Activated B cell treated with CpG ODN at 0.5 μM for 24 hours (primary cell): ENCODE measurements around the gene SRGAP1. TPM values are rescaled to one million over a fixed set of nuclear protein-coding genes. Genes with fewer than 3 reads are reported as not detected.

Source experiments
- ATAC-seq: fragments of 200-7000 bp; cut with Tn5 transposase; one replicate; pipeline ENCODE4 v1.10.0; 2021; ENCODE audit warnings: low read depth, mild to moderate bottlenecking, moderate library complexity
- CTCF ChIA-PET: fragments of 350-600 bp; sonication (Branson Sonifier 250); formaldehyde crosslinking; loops from one replicate; lab custom pipeline; 2021; ENCODE audit warnings: antibody characterized with exemption; lab: Charles Lee
- POLR2A ChIA-PET: fragments of 350-600 bp; sonication (Branson Sonifier 250); formaldehyde crosslinking; loops from one replicate; lab custom pipeline; 2021; ENCODE audit warnings: antibody characterized with exemption; lab: Charles Lee
- DNase-seq: peaks from one replicate; pipeline ENCODE4 v3.0.0; 2022
- H3K27ac Mint-ChIP-seq: one replicate; pipeline ENCODE4 v1.8.0; 2020; ENCODE audit warnings: mixed read lengths
- H3K27me3 Mint-ChIP-seq: one replicate; pipeline ENCODE4 v1.8.0; 2021; ENCODE audit warnings: mixed read lengths
- H3K36me3 Mint-ChIP-seq: one replicate; pipeline ENCODE4 v1.8.0; 2021; ENCODE audit warnings: low read depth, mixed read lengths
- H3K4me1 Mint-ChIP-seq: one replicate; pipeline ENCODE4 v1.8.0; 2021; ENCODE audit warnings: mixed read lengths
- H3K4me3 Mint-ChIP-seq: one replicate; pipeline ENCODE4 v1.8.0; 2020; ENCODE audit warnings: mild to moderate bottlenecking, mixed read lengths
- H3K9me3 Mint-ChIP-seq: one replicate; pipeline ENCODE4 v1.8.0; 2020; ENCODE audit warnings: mixed read lengths
- CTCF ChIP-seq: fragments of 200-600 bp; IDR thresholded peaks from one replicate; pipeline ENCODE4 v1.8.0; 2022; ENCODE audit warnings: antibody characterized with exemption, mild to moderate bottlenecking
- intact Hi-C: fragments of 100-400 bp; cut with micrococcal nuclease; formaldehyde crosslinking; loops from one replicate; pipeline ENCODE4 v1.15.1; 2024
- total RNA-seq: library from RNA; stranded (reverse); gene quantifications from 2 replicates; pipeline ENCODE4 v1.2.3, GENCODE V29; 2022

SRGAP1 gene
- total RNA-seq, 1 donor from 2014 or later, result 1.1 TPM

GRCh38 chr12:63867053-63867452 lies 22.6 kb downstream of the SRGAP1 start:
- peaks cover 10% of the 10 kb centered on the region for H3K27me3 Mint-ChIP-seq
- H3K4me3 Mint-ChIP-seq, result no peak overlapping the region
- DNase-seq, result no peak
- ChIA-PET CTCF (no interaction called here), POLR2A (no interaction called here)
- intact Hi-C loops, result no loop called here
- no peaks in the 10 kb centered on the region for H3K4me1 Mint-ChIP-seq
- no peak for TF ChIP-seq CTCF
- ATAC-seq, result no peak
- H3K9me3 Mint-ChIP-seq, result no peaks in the 10 kb centered on the region
- H3K36me3 Mint-ChIP-seq, result no peaks in the 10 kb centered on the region
- H3K27ac Mint-ChIP-seq, result no peak overlapping the region

GRCh38 chr12:63869656-63870055 lies 25.2 kb downstream of the SRGAP1 start:
- ATAC-seq (no peak), DNase-seq (no peak)
- no peaks in the 10 kb centered on the region for H3K4me1 Mint-ChIP-seq
- H3K4me3 Mint-ChIP-seq, result no peak overlapping the region
- POLR2A ChIA-PET, result no interaction called here
- peaks cover 13% of the 10 kb centered on the region for H3K27me3 Mint-ChIP-seq
- intact Hi-C loops, result no loop called here
- H3K9me3 Mint-ChIP-seq, result no peaks in the 10 kb centered on the region
- CTCF ChIA-PET, result no interaction called here
- no peaks in the 10 kb centered on the region for H3K36me3 Mint-ChIP-seq
- H3K27ac Mint-ChIP-seq, result no peak overlapping the region
- no peak for TF ChIP-seq CTCF

GRCh38 chr12:63870838-63871237 lies 26.3 kb downstream of the SRGAP1 start:
- DNase-seq, result no peak
- H3K27me3 Mint-ChIP-seq, result peaks cover 13% of the 10 kb centered on the region
- no peaks in the 10 kb centered on the region for H3K9me3 Mint-ChIP-seq
- H3K36me3 Mint-ChIP-seq, result no peaks in the 10 kb centered on the region
- no peak for ATAC-seq
- no peak overlapping the region for H3K27ac Mint-ChIP-seq
- no peak overlapping the region for H3K4me3 Mint-ChIP-seq
- POLR2A ChIA-PET, result no interaction called here
- intact Hi-C loops, result no loop called here
- H3K4me1 Mint-ChIP-seq, result no peaks in the 10 kb centered on the region
- CTCF ChIA-PET, result no interaction called here
- no peak for TF ChIP-seq CTCF

- no peak for ATAC-seq
- Mint-ChIP-seq H3K27ac (no peak overlapping the region), H3K4me3 (no peak overlapping the region), H3K9me3 (no peaks in the 10 kb centered on the region), H3K27me3 (peaks cover 7% of the 10 kb centered on the region), H3K36me3 (no peaks in the 10 kb centered on the region), H3K4me1 (no peaks in the 10 kb centered on the region)
- TF ChIP-seq CTCF, result no peak
- DNase-seq, result no peak
- CTCF ChIA-PET, result no interaction called here
- intact Hi-C loops, result no loop called here
- POLR2A ChIA-PET, result no interaction called here
These were observed 30.5 kb downstream of the SRGAP1 start for GRCh38 chr12:63874897-63875480.

- no peaks in the 10 kb centered on the region for H3K4me1 Mint-ChIP-seq
- TF ChIP-seq CTCF, result no peak
- ChIA-PET POLR2A (no interaction called here), CTCF (no interaction called here)
- no peak overlapping the region for H3K4me3 Mint-ChIP-seq
- no peak overlapping the region for H3K27ac Mint-ChIP-seq
- DNase-seq, result no peak
- intact Hi-C loops, result no loop called here
- H3K36me3 Mint-ChIP-seq, result no peaks in the 10 kb centered on the region
- no peaks in the 10 kb centered on the region for H3K9me3 Mint-ChIP-seq
- ATAC-seq, result no peak
- H3K27me3 Mint-ChIP-seq, result peaks cover 7% of the 10 kb centered on the region
These were observed 31.2 kb downstream of the SRGAP1 start for GRCh38 chr12:63875703-63876102.
